ENCODE measurements around the gene ZNF548. TPM values are rescaled to one million over a fixed set of nuclear protein-coding genes. Genes with fewer than 3 reads are reported as not detected.
A peak's percentile ranks its signal among the peaks of the same experiment; 100 is the strongest.
"Not testable (repeated sequence)": the region's sequence is repeated elsewhere in the genome, so short reads cannot be mapped to it uniquely, and the experiment has no call there.

The ZNF548 gene
- total and polyA plus RNA-seq, 7 donors = 3.2 to 12.1 (median 5.8) TPM

DNA sequence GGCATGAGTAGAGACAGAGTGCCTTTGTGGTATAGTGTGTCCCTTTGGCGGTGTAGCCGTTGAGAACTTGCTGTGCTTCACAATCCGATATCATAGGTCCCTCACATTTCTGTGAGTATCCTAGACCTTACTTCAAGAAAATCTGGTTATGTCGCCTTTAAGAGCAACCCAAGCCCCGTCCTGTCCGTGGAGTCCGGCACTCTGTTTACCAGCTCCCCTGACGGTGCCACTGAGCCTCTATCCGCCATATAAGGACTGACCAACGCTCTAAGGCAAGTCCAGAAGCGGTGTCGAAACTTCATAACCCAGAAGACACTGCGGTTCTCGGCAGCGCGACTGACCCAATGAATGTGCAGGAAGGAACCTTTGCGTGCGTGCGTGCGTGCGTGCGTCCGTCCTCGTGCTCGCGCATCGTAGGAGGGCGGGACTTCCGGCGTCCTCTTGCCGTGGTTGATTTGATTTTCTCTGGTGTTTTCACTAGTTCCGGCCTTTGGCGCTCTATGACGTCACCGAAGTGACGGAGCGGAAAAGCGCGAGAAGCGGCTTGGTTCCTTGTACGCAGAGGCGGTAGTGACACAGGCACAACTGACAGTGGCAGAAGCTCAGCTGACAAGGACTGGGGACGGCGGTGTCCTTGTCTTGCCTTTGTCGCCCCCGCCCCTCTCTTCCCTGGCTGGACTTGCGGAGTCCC is 26.5 kb upstream of the ZNF548 start, which contains the start of the genes TRAPPC2B and ZNF547:
TSS of gene TRAPPC2B (plus strand) at position 555 of the 691 bp plus-strand sequence. CDS start 1,283 bp downstream, outside the sequence.
TSS of gene ZNF547 (plus strand) at position 555 of the 691 bp plus-strand sequence. CDS start 5,005 bp downstream, outside the sequence.
- 0 to 1% (median 1%) methylated on average over 46 to 47 of the region's 47 CpGs for WGBS, 3 donors
- DNase-seq (peak; percentile 99 to 100), ATAC-seq (peak; percentile 94 to 96 (median 95))
- intact Hi-C loops (cut with DNase I) = loop anchor here in 1 of 2 donors (1.0 kb wide), 1 partner anchor 83 kb away; the partner anchor contains the start of gene ZNF460
- Histone ChIP-seq H3K27me3 (ENCODE audit: insufficient read depth in 3 of 3, low read length in 2 of 3) (no peaks in the 10 kb centered on the region), H3K4me3 (peak within 1 kb of the TSS; percentile 91), H3K9me3 (no peaks in the 10 kb centered on the region), H3K36me3 (ENCODE audit: insufficient read depth in 1 of 2, low read depth in 1 of 2) (peaks cover 7 to 26% of the 10 kb centered on the region in 2 donors), H3K27ac (peak within 1 kb of the TSS; percentile 98), H3K4me1 (no peaks in the 10 kb centered on the region)
- TF ChIP-seq, protein P1, sequence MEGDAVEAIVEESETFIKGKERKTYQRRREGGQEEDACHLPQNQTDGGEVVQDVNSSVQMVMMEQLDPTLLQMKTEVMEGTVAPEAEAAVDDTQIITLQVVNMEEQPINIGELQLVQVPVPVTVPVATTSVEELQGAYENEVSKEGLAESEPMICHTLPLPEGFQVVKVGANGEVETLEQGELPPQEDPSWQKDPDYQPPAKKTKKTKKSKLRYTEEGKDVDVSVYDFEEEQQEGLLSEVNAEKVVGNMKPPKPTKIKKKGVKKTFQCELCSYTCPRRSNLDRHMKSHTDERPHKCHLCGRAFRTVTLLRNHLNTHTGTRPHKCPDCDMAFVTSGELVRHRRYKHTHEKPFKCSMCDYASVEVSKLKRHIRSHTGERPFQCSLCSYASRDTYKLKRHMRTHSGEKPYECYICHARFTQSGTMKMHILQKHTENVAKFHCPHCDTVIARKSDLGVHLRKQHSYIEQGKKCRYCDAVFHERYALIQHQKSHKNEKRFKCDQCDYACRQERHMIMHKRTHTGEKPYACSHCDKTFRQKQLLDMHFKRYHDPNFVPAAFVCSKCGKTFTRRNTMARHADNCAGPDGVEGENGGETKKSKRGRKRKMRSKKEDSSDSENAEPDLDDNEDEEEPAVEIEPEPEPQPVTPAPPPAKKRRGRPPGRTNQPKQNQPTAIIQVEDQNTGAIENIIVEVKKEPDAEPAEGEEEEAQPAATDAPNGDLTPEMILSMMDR (IDR thresholded peaks at IDR 0.05) = no peak

DNA sequence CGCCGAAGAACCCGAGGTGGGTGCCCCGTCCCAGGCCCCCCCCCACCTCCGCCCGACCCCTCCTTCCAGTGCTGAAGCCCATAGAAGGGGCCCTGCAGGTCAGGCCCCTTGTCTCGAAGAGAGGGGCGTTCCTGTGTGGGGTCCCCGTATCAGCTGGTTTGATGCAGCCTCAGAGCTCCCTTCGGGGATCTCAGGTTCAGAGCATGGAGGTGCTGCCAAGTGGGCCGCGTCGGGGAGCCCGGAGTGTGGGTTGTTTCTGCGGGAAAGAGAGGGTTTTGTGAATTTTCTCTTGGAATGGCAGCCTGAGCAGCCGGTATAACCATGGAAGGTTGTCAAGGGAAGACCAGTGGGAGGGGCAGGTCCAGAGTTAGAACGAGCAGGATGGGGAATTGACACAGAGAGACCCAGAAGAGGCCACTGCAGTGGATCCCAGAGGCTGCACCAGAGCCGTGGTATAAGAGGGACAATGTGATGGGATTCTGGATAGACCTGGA is 25.9 kb upstream of the ZNF548 start:
- H3K36me3 ChIP-seq (ENCODE audit: insufficient read depth in 1 of 2, low read depth in 1 of 2) = peaks cover 2 to 20% of the 10 kb centered on the region in 2 donors
- TF ChIP-seq, protein P1 (IDR thresholded peaks at IDR 0.05) = no peak
- no peaks in the 10 kb centered on the region for H3K9me3 ChIP-seq
- no peaks in the 10 kb centered on the region for H3K27me3 ChIP-seq (ENCODE audit: insufficient read depth in 3 of 3, low read length in 2 of 3)
- H3K4me1 ChIP-seq = no peaks in the 10 kb centered on the region
- intact Hi-C loops (cut with DNase I) = loop anchor here in 1 of 2 donors (1.0 kb wide), 1 partner anchor 83 kb away; the partner anchor contains the start of gene ZNF460
- peak overlapping the region; percentile 91 for H3K4me3 ChIP-seq
- ATAC-seq (peak; percentile 10 to 33 (median 18)), DNase-seq (peak in 1 of 2 donors; percentile 56)
- H3K27ac ChIP-seq = peak overlapping the region; percentile 98
- 0% methylated on average over 14 to 18 of the region's 18 CpGs for WGBS, 3 donors

GRCh38 chr19:57366776-57367175 is 22.9 kb upstream of the ZNF548 start:
- WGBS, 3 donors = 31 to 71% (median 44%) methylated on average over 2 of the region's 2 CpGs
- Histone ChIP-seq H3K9me3 (no peaks in the 10 kb centered on the region), H3K4me1 (no peaks in the 10 kb centered on the region), H3K27me3 (ENCODE audit: insufficient read depth in 3 of 3, low read length in 2 of 3) (no peaks in the 10 kb centered on the region), H3K4me3 (no peak overlapping the region), H3K36me3 (ENCODE audit: insufficient read depth in 1 of 2, low read depth in 1 of 2) (peaks cover 0 to 26% of the 10 kb centered on the region in 2 donors), H3K27ac (peak overlapping the region; percentile 76)
- TF ChIP-seq, protein P1 (IDR thresholded peaks at IDR 0.05) = no peak
- ATAC-seq = peak in 3 of 4 donors; percentile 27 to 34 (median 31)
- intact Hi-C loops (cut with DNase I) = loop anchor here in 1 of 2 donors (2.0 kb wide), 1 partner anchor 22 kb away; the partner anchor contains the start of gene ZNF548
- no peak for DNase-seq

DNA sequence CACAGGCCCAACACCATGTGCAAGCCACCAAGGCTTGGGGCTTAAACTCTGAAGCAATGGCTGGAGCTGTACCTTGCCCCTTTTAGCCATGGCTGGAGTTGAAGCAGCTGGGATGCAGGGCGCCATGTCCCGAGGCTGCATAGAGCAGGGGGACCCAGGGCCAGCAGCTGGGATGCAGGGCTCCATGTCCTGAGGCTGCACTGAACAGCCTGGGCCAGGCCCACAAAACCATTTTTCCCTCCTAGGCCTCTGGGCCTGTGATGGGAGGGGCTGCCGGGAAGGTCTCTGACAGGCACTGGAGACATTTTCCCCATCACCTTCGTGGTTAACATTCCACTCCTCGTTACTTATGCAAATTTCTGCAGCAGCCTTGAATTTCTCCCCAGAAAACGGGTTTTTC is 15.5 kb upstream of the ZNF548 start:
- Histone ChIP-seq H3K9me3 (peaks cover 33% of the 10 kb centered on the region), H3K4me1 (no peaks in the 10 kb centered on the region), H3K4me3 (no peak overlapping the region), H3K27me3 (ENCODE audit: insufficient read depth in 3 of 3, low read length in 2 of 3) (no peaks in the 10 kb centered on the region), H3K36me3 (ENCODE audit: insufficient read depth in 1 of 2, low read depth in 1 of 2) (peaks cover 21 to 70% of the 10 kb centered on the region in 2 donors), H3K27ac (no peak overlapping the region)
- 97 to 98% (median 98%) methylated on average over 6 of the region's 6 CpGs for WGBS, 3 donors
- intact Hi-C loops (cut with DNase I) = no loop called here
- no peak for DNase-seq
- no peak for ATAC-seq
- TF ChIP-seq, protein P1 (IDR thresholded peaks at IDR 0.05) = no peak

DNA sequence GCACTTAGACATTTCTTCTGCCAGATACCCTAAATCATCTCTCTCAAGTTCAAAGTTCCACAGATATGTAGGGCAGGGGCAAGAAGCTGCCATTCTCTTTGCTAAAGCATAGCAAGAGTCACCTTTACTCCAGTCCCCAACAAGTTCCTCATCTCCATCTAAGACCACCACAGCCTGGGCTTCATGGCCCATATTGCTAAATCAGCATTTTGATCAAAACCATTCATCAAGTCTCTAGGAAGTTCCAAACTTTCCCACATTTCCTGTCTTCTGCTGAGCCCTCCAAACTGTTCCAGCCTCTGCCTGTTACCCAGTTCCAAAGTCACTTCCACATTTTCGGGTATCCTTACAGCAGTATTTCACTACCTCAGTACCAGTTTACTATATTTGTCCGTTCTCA is 15.0 kb upstream of the ZNF548 start:
- peaks cover 38% of the 10 kb centered on the region for H3K9me3 ChIP-seq
- H3K27ac ChIP-seq; H3K27me3 ChIP-seq (ENCODE audit: insufficient read depth in 3 of 3, low read length in 2 of 3); H3K4me1 ChIP-seq; intact Hi-C loops (cut with DNase I); ATAC-seq; DNase-seq; H3K4me3 ChIP-seq: not testable (repeated sequence)
- WGBS, 3 donors = 98 to 100% (median 98%) methylated on average over 2 of the region's 2 CpGs
- H3K36me3 ChIP-seq (ENCODE audit: insufficient read depth in 1 of 2, low read depth in 1 of 2) = peaks cover 21 to 70% of the 10 kb centered on the region in 2 donors
